LNCAP (cell line): ENCODE results near the gene GALNTL6.
A peak's percentile ranks its signal among the peaks of the same experiment; 100 is the strongest.

Experiments used
- TF ChIP-seq, protein P1 (sequence below): fragments of 450-650 bp; IDR thresholded peaks from 2 replicates; pipeline ENCODE4 v1.5.1; 2017; ENCODE audit warnings: mild to moderate bottlenecking

The GALNTL6 gene

GRCh38 chr4:172202480-172203076 lies 389.4 kb downstream of the GALNTL6 start:
- TF ChIP-seq, protein P1, sequence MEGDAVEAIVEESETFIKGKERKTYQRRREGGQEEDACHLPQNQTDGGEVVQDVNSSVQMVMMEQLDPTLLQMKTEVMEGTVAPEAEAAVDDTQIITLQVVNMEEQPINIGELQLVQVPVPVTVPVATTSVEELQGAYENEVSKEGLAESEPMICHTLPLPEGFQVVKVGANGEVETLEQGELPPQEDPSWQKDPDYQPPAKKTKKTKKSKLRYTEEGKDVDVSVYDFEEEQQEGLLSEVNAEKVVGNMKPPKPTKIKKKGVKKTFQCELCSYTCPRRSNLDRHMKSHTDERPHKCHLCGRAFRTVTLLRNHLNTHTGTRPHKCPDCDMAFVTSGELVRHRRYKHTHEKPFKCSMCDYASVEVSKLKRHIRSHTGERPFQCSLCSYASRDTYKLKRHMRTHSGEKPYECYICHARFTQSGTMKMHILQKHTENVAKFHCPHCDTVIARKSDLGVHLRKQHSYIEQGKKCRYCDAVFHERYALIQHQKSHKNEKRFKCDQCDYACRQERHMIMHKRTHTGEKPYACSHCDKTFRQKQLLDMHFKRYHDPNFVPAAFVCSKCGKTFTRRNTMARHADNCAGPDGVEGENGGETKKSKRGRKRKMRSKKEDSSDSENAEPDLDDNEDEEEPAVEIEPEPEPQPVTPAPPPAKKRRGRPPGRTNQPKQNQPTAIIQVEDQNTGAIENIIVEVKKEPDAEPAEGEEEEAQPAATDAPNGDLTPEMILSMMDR, result peak; percentile 80

GRCh38 chr4:172207258-172207657 lies 394.1 kb downstream of the GALNTL6 start:
- TF ChIP-seq, protein P1, result no peak

DNA sequence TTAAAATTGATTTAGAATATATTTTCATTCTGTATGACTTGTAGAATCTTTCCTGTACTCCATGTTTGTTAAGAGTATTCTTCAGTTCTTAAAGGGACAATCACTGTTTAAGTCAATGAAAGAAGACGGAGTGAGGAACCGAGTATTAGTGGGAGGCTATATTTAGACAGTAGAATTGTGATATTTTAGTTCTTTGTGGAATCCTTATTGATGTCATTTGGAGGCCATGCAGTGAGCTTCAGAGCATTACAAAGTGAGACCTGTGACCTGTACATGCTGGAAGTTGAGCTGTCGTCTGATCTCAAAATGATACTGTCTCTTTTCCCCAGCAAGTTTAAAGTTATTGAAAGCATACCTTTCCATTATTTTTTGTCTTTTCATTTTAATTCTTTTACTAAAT lies 394.7 kb downstream of the GALNTL6 start:
- TF ChIP-seq, protein P1, result no peak

GRCh38 chr4:172220679-172221078 lies 407.5 kb downstream of the GALNTL6 start:
- TF ChIP-seq, protein P1, result no peak

GRCh38 chr4:172225457-172225856 lies 412.3 kb downstream of the GALNTL6 start:
- TF ChIP-seq, protein P1, result no peak

- TF ChIP-seq, protein P1, result peak; percentile 42
These were observed 419.8 kb downstream of the GALNTL6 start for GRCh38 chr4:172232966-172233365.

DNA sequence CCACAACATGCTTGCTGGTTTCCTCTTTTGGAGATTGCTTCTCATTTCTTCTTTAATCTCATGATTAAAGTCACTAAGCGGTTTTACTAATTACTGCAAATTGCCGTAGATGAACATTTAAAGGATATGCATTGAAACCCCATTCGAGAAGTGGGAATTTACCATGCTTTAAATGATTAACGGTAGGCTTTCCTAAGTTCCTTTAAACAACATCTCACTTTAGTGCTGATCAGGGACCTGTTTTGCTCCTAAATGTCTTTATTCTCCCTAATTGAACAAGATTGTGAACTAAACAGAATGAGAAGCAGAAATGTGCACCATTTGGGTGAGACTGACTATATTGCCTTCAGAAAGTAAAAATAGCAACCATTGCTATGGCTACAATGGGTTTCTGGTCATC lies 430.3 kb downstream of the GALNTL6 start:
- TF ChIP-seq, protein P1, result no peak

DNA sequence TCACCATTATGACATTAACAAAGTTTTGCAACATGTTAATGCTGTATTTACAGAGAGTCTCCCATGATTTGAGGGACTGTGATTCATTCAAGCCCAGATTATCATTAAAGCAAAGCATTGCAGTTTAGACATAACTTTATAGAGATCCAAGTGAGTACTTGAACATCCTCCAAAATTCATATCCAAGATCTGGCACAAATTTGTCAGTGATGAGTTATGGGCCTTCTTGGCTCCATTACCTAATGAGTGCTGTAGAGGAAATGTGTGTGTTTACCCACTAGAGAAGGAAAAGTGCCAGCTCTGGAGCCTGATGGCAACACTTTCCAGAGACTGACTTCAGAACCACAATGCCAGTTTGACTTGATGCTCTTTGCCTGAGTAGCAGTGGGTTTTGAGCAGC lies 432.3 kb downstream of the GALNTL6 start:
- TF ChIP-seq, protein P1, result no peak
